ENCODE results near the gene NRIP3. TPM values are rescaled to one million over a fixed set of nuclear protein-coding genes. Genes with fewer than 3 reads are reported as not detected.

Gene NRIP3
- total RNA-seq, 1 donor from 2014 or later, result 5.0 TPM

GRCh38 chr11:8932564-8933180, 71.1 kb downstream of the NRIP3 start, which contains the start of gene C11orf16:
TSS of gene C11orf16 (minus strand) at chr11:8932947. CDS start at chr11:8932308, 639 bp downstream.
- Mint-ChIP-seq H3K36me3 (ENCODE audit: low read depth) (no peaks in the 10 kb centered on the region), H3K9me3 (no peaks in the 10 kb centered on the region), H3K4me1 (ENCODE audit: low read depth) (peaks cover 2% of the 10 kb centered on the region), H3K27me3 (ENCODE audit: low read depth) (no peaks in the 10 kb centered on the region), H3K27ac (no peak within 1 kb of the TSS), H3K4me3 (ENCODE audit: low read depth) (no peak within 1 kb of the TSS)
- no peak for DNase-seq (ENCODE audit: low spot score)
- intact Hi-C loops (cut with micrococcal nuclease), result no loop called here

Other genes with a start within 250 kb of the NRIP3 start
- gene AKIP1, start 92.8 kb downstream of the NRIP3 start, total RNA-seq, result 22.2 and 23.4 TPM in 2 replicates
- not detected in 2 replicates for gene C11orf16, start 71.1 kb downstream of the NRIP3 start, total RNA-seq
- gene ASCL3, start 61.0 kb downstream of the NRIP3 start, total RNA-seq, result not detected in 2 replicates
- gene TMEM9B, start 39.6 kb downstream of the NRIP3 start, total RNA-seq, result 20.8 and 21.9 TPM in 2 replicates
- 0.18 TPM in 1 of 2 replicates, not detected in the other for gene SCUBE2, start 87.6 kb upstream of the NRIP3 start, total RNA-seq